Fibroblast of the conjunctiva (primary cell): ENCODE data around the gene ARHGEF9.
A peak's percentile ranks its signal among the peaks of the same experiment; 100 is the strongest.
"Not testable (repeated sequence)": the region's sequence is repeated elsewhere in the genome, so short reads cannot be mapped to it uniquely, and the experiment has no call there.

Experiments used
- DNase-seq: peaks from one replicate; pipeline ENCODE4 v3.0.0-alpha.2; 2010; ENCODE audit warnings: low read depth

ARHGEF9 gene

DNA sequence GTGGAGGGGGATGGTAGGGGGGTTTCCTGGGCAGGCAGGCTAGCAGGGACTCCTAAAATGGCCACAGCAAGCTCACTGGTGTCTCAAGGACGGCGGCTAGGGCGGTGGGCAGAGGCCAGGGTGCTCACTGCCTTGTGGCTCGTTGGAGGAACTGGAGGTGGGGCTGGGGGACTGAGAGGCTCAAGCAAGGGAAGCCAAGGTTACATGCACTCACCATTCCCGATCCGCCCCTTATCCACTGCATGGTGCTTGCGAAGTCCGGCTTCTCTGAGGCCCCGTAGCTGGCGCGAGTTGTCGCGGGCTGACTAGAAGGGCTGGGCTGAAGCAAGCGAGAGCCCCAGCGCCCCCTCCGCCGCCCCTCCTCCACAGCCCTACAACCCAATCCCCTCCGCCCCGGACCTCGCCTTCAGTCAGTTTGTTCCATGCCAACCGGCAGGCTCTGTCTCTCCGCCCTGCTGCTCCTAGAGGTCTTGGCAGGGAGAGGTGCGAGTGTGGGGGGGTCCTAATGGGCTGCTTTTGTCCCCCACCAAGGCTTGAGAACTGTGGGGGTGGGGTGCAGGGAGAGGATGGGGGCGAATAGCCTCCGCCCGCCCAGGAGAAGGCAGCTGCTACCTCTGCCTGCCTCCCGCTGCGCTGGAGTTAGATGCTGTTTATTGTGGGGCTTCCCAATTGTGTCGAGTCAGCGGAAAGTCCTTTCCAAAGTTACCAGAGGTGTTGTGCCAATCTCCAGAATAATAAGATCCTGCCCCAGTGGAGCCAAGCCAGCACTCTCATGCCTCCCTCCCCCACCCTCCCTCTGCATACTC is at the start of gene ARHGEF9:
ARHGEF9 (minus strand) TSS at position 313 of the 806 bp plus-strand sequence; CDS start at position 244, 69 bp downstream.
- DNase-seq: no peak

DNA sequence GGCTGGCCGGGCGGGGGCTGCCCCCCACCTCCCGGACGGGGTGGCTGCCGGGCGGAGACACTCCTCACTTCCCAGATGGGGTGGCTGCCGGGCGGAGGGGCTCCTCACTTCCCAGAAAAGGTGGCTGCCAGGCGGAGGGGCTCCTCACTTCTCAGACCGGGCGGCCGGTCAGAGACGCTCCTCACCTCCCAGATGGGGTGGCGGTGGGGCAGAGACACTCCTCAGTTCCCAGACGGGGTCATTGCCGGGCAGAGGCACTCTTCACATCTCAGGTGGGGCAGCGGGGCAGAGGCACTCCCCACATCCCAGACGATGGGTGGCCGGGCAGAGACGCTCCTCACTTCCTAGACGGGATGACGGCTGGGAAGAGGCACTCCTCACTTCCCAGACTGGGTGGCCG is 40.4 kb upstream of the ARHGEF9 start:
- DNase-seq: not testable (repeated sequence)

DNA sequence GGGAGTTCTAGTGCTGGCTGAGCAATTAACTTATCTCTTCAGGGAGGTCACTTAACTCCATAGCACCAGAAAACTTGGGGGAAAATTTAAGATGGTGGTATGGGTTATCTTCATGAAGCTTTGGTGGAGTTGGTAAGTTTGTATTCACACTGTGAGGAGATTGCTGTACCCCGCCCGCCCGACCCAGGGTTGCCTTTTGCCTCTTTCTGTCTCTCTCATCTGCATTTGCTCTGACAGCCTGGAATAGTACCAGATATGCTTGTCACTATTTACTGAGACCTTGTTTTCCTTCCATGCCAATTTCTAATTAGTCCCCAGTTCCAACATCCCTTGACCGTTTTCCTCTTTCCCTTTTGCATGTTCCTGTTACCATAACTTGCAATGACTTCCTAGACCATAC is 33.1 kb upstream of the ARHGEF9 start:
- DNase-seq: no peak

DNA sequence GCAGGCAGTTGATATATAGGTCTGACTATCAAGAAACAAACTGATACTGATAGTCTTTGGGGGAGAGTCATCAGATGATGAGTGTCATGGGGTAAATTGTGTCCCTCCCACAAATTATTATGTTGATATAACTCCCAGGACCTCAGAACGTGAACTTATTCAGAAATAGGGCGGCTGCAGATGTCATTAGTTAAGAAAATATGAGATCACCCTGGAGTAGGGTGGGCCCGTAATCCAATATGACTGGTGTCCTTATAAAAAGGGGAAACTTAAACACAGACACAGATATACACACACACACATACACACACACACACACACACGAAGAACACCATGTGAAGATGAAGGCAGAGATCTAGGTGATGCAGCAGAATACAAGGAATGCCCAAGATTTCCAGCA is 32.7 kb upstream of the ARHGEF9 start:
- no peak for DNase-seq

DNA sequence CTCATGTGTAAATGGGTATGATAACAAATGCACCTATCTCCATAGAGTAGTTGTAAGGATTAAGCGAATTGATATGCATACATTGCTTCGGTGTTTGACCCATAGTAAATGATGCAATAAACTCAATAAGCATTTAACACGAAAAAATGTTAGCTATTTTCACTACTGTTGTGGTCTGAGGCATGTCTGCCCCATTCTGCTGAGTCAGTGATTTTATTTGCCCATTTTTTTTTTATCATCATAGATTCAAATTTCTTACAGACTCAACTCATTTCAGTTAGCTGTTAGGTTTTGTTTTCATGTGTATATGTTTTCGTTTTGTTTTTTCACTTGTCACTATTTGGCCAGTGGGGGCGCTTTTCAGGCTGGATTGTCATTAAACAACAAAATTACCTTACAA is 27.8 kb upstream of the ARHGEF9 start:
- no peak for DNase-seq

DNA sequence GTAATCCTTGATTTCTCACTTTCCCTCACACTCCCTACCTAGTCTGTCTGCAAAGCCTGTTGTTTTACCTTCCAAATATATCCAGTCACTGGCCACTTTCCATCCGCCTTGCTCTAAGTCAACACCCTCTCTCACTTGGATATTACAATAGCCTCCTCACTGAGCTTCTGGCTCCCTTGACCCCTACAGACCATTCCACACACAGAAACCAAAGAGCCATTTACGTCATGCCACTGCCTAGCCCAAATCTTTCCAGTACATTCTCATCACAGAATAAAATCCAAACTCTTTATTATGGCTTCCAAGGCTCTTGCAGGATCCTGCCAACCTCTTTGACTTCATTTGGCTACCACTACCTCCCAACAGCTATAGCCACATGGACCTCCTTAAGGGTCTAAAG is 25.7 kb upstream of the ARHGEF9 start:
- no peak for DNase-seq

DNA sequence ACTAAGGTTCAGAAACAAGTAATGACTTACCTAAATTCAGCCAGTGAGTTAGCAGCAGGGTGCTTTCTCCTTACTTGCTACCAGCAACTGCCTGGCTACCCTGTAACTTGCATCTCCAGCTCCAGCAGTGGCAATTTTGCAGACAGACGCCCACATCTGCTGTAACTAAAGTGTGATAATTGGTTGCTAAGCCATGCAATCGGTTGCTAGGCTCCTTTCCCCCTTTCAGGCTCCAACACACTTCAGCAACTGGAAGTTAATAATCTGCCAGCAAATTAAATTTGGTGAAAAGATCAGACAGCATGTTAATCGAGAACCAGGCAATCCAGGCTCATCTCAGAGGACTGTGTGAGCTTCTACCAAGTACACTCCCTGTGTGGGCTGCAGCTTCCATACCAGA is 24.2 kb upstream of the ARHGEF9 start:
- DNase-seq: no peak

DNA sequence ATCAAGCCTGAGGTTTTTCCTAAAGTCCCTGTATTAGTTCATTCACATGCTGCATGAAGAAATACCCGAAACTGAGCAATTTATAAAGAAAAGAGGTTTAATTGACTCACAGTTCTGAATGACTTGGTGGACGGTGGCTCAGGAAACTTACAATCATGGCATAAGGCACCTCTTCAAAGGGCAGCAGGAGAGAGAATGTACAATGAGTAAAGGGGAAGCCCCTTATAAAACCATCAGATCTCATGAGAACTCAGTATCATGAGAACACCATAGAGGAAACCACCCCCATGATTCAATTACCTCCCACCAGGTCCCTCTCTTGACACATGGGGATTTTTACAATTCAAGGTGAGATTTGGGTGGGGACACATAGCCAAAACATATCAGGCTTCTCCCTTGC is 10.4 kb upstream of the ARHGEF9 start:
- not testable (repeated sequence) for DNase-seq

DNA sequence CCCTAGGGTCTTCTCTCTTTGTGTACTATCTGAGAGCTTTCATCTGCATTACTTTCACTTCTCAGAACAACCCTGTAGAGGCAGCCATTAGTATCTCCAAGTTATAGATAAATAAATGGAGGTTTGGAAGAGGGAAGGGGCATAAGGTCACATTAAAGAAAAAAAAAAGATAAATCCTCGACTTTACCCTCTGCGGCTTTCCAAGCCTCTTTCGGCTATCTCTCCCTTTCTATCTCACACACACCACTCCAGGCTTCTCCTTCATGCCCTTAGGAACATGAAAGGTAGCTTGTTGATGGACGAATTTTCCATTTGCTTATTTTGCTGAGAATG is 660 bp upstream of the ARHGEF9 start:
- DNase-seq: no peak

DNA sequence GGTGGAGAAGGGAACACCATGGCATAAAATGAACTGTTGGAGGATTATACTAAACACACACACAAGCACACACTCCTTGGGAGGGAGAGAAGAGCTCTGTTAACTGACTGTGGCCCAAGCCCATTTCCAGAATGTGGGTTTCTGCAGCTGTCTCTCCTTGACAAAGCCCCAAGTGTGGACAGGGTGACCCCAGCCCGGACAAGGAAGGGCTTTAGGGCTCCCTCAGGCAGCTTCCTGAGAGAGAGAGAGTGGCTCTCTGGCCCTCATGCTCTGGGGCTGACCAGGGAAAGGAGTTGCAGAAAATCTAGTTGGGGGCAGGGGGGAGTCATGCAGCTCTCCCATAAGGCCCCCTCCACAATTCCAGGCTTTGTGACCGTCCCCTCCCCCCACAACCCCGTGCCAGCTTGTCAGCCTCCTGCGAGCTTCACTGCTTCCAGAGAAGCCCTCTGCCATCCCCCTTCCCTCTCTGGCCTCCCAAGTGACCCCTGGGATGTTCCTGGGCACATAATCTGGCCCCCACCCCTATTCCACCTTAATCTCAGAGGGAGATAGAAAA is 590 bp downstream of the ARHGEF9 start:
- DNase-seq: no peak

DNA sequence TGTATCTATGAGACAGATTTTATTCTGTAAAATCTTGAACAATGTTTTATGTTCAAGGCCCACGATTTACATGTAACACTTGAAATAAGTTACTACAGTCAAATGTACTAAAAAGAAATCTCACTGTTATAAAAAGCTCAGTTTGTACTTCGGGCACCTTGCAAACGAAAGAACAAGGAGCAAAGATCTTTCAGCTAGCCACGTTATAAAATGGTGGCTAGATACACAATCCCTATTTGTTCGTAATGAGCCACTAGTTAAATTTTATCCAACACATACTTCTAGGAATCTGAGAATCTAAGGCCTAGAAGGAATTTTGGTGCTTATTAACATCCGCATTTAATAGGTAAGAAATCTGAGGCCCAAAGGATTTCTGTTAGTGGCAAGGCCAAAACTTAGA is 2.5 kb downstream of the ARHGEF9 start:
- DNase-seq: no peak

DNA sequence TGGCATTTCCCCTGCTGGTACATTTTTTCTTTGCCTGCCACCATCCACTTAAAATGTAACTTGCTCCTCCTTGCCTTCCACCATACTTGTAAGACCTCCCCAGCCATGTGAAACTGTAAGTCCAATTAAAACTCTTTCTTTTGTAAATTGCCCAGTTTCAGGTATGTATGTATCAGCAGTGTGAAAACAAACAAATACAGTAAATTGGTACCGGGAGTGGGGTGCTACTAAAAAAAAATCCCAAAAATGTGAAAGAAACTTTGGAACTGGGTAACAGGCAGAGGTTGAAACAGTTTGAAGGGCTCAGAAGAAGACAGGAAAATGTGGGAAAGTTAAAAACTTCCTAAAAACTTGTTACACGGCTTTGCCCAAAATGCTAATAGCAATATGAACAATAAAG is 16.3 kb downstream of the ARHGEF9 start:
- no peak for DNase-seq

DNA sequence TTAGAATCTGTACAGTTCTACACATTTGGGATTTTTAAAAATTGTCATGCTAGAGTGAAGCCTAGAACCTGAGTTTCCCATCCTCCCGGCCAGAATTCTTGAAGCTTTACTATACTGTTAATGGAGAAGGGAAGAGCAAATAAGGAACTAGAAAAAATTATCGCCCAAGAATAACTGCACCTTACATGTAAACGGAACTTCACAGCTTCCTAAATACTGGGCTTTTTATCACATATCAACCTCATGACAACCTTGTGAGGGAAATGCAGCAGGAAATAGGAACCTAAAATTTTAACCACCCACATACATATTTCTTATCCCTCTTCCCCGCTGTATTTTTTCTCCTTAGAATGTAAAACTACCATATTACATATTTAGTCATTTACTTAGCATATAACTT is 19.3 kb downstream of the ARHGEF9 start:
- DNase-seq: no peak

DNA sequence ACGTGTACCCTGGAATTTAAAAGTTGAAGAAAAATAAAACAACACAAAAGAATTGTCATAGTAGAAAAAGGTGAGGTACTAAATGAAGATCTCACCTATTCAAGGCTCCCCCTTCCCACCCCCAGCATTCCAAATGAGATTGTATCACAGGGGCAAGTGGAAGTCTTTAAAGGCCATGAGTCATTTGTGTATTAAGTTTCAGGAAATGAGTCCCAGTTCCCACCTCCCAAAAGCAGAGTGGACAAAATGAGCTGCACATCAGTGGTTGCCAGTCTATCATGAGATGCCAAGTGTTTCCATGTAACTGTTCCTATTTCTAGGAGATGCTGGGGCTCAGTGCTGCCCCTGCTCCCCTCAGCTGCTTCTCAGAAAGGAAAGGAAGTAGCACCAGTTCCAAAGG is 20.1 kb downstream of the ARHGEF9 start:
- DNase-seq: no peak

DNA sequence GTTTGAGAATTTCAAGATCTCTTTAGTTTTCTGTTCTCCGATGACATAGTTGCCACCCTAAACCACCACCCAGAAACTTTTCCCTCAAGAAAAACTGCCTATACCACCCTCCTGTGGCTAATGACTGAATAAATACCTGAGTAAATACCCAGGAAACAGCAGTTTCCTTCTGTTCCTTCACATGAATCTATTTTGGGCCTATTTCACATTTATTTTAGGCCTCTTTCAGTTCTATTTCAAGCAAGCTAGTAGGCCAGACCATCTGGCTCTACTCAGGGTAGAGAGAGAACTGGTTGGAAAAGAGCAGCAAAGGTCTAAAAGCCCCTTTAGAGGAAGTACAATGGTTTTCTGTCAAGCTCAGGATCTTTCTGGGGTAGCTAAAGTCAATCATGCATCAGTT is 23.4 kb downstream of the ARHGEF9 start:
- no peak for DNase-seq

DNA sequence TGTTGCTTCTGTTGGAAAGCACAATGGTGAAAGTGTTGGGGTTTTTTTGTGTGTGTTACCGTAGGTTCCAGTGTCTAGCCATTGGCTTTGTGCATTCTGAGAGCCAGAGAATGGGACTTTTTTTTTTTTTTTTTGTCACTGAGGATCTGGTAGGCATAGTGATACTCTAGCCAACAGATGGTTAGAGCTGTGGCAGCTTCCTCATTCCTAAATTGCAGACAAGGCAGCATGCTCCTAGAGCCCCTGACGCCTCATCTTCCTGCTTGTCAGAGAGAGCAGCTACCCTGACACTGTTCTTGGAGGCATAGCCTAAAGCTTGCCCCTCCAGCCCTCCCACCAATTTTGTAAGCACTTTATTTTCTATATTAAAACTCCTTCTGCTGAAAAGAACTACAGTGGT is 27.0 kb downstream of the ARHGEF9 start:
- DNase-seq: no peak

DNA sequence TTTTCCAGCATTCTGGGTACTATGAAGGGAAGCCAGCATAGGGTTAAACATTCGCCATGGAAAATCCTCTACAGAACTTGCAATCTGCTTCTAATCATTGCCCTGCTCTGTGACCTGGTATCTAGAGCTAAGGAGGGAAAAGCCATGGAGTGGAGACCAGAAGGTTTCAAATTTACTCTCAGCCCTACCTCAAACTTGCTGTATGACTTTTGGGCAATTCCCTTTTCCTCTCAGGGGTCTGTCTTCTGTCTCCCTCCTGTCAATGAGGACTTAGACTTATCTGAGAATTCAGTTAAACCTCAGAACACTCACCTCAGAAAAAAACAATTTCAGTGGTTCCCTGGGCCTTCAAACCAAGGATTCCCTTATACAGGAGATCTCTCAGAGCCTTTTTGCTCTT is 29.1 kb downstream of the ARHGEF9 start:
- no peak for DNase-seq

DNA sequence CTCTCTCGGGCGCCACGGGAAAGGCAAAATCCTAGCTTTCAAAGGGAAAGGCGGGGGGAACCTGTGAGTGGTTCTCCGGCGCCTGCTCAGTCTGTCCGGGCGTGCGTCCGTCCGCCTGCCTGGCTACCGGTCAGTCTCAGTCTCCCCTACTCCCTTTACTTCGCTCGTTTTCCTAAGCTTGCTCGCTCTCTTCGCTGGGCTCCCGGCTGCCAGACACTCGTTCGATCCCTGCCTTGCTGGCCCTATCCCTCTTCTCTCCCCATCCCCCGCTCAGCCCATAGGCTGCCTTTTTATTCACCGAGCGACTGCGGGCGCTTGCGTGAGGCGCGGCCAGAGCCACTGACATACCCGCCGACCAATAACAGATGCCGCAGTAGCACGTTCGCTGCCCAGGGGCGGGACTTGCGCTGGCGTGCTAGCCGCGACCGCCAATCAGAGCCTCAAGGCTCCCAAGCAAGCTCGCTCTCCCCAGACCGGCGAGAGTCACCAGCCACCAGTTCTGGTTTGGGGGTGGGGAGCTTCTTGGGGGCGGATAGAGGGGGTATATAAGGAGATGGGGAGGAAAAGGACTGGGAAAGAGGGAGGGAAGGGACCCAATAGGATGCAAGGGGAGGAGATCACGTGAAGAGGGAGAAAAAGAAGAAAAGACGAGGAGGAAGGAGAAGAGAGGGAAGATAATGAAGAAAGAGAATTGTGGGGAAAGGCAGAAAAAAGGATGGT is 30.0 kb downstream of the ARHGEF9 start:
- peak; percentile 91 for DNase-seq

DNA sequence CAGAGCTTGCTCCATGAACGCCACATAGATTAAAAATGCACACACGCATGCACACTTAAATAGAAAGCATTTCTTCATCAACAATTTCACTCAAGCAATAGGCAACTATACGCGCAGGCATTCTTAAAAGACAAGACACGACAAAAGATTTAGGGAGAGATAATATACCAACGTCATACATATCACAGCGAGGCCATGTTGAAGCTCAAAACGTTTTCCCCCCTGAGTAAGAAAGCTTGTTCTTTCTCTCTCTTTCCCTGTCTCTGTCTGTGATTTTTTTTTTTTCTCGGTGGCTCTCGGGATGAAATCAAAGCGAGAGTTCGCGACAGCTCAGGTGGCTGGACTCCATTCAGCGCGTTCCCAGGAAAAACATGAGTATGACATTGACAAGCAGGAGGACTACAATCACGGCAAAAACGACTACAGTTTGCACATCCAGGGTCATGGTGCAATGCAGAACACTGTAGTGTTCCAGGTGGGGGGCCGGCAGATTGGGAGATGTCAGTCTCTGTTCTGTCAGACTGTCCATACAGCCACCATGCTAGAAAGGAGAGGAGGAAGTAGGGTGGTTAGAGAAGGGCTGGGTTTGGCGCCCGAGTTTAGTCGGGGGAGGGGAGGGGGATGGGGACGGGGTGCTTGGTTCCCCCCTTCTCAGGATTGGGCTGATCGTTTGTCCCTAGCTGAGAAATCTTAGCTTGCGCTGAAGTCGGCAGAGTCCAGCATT is 30.7 kb downstream of the ARHGEF9 start:
- DNase-seq: no peak

DNA sequence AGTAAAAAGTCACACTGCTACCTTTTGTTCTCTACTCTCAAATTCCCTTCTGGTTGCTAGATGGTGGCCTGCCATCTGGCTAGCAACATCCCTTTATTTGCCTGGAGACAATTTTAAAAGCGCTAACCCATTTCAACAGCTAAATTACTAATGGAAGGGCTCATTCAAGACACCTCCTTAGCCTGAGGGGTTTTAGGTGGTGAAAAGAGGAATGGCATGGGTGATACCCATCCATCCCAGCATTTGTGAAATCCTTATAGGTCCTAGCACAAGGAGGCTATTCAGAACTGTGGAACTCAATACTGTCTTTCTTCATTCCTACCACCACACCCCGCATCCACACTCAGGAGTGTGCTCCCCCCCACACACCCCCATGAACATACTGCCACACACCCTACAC is 33.5 kb downstream of the ARHGEF9 start:
- DNase-seq: no peak

DNA sequence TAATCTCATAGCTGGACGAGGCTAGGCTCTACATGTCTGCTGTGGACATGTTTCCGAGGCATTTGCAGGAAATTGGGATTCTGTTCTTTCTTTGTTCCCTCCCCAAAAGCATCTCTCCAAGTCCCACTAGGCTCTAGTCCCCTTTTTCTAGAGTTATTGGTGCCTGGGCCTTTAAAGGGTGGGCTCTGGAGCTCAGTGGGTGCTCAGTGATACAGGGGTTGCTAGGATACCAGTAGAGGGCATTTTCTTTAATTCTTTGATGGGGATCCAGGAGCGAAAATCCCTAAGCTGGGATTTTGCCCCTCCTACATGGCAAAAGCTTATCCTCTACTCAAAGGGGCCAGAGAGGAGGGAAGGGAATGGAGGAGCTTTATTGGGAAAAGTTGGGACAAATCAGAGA is 34.2 kb downstream of the ARHGEF9 start:
- DNase-seq: no peak

DNA sequence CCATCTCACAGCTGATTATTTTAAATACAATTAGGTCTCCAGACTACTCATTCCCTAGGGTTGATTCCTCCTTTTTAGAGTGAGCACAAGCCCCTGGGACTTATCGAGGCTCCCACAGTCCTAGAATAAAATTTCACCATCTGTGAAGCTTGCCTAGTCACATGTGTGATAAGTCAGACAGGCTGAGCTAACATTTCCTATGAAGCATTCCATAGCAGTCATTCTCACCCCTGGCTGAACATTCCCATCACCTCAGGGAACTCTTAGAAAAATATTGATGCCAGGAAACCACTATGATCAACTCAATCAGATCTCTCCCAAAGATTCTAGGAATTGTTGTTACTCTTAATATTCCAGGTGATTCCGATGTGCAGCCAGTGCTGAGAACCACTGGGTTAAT is 37.7 kb downstream of the ARHGEF9 start:
- DNase-seq: peak; percentile 17

DNA sequence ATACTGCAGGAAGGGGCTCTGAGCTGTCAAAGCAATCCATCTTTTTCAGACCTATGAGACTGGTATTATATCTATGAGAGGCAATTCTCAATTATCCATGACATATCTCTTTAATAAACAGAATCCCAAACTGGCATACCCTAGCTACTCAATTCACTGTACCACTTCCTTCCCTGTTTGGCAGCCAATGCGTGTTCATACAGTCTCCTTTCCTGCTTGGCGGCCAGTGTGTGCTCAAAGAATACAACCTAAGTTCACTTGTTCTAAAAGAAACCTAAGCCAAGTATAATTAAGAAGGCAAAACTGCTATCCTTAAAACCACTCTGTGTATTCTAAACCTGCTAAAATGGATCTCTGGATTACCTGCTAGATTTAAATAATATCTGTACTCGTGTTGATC is 38.3 kb downstream of the ARHGEF9 start:
- DNase-seq: no peak
